SK-N-SH treated with all-trans-retinoic acid at 6 μM for 48 hours (cell line): ENCODE data around the gene DSCAM.

ENCODE experiments used
- ATAC-seq: fragments of 200-7000 bp; cut with Tn5 transposase; 3 replicates; pipeline ENCODE4 v1.9.1; 2020; ENCODE audit warnings: mild to moderate bottlenecking, moderate library complexity
- ARNTL ChIP-seq: fragments of 450-650 bp; formaldehyde crosslinking; IDR thresholded peaks from 2 replicates; pipeline ENCODE4 v1.5.0; 2020; ENCODE audit warnings: low read depth, mild to moderate bottlenecking, moderate library complexity, borderline replicate concordance
- CREB5 ChIP-seq: fragments of 250-450 bp; sonication (Bioruptor Pico); IDR thresholded peaks from 2 replicates; pipeline ENCODE4 v1.5.1; 2020; ENCODE audit warnings: low read depth, mild to moderate bottlenecking, moderate library complexity
- CSDC2 ChIP-seq: fragments of 250-450 bp; sonication (Bioruptor Pico); IDR thresholded peaks from 2 replicates; pipeline ENCODE4 v1.5.0; 2020; ENCODE audit warnings: mild to moderate bottlenecking, moderate library complexity
- CSRNP3 ChIP-seq: fragments of 250-450 bp; sonication (Bioruptor Pico); IDR thresholded peaks from 2 replicates; pipeline ENCODE4 v1.5.1; 2021; ENCODE audit warnings: mild to moderate bottlenecking, moderate library complexity
- ESRRG ChIP-seq: fragments of 250-450 bp; sonication (Bioruptor Pico); IDR thresholded peaks from 2 replicates; pipeline ENCODE4 v1.6.1; 2021; ENCODE audit warnings: mild to moderate bottlenecking
- GLIS3 ChIP-seq: fragments of 250-450 bp; sonication (Bioruptor Pico); IDR thresholded peaks from 2 replicates; pipeline ENCODE4 v1.5.0; 2020; ENCODE audit warnings: mild to moderate bottlenecking, moderate library complexity
- ISL1 ChIP-seq: fragments of 250-450 bp; sonication (Bioruptor Pico); IDR thresholded peaks from 2 replicates; pipeline ENCODE4 v2.1.2; 2022; ENCODE audit warnings: mild to moderate bottlenecking, moderate library complexity
- OSR1 ChIP-seq: fragments of 250-450 bp; sonication (Bioruptor Pico); IDR thresholded peaks from 2 replicates; pipeline ENCODE4 v1.8.0; 2022; ENCODE audit warnings: moderate library complexity, mild to moderate bottlenecking, inconsistent platforms
- PATZ1 ChIP-seq: fragments of 250-450 bp; sonication (Bioruptor Pico); IDR thresholded peaks from 2 replicates; pipeline ENCODE4 v1.8.0; 2020; ENCODE audit warnings: mild to moderate bottlenecking, moderate library complexity, borderline replicate concordance
- POU6F1 ChIP-seq: fragments of 250-450 bp; sonication (Bioruptor Pico); IDR thresholded peaks from 2 replicates; pipeline ENCODE4 v1.8.0; 2021; ENCODE audit warnings: low read depth, mild to moderate bottlenecking, moderate library complexity, borderline replicate concordance
- PPARA ChIP-seq: fragments of 250-450 bp; sonication (Bioruptor Pico); IDR thresholded peaks from 2 replicates; pipeline ENCODE4 v1.5.0; 2020; ENCODE audit warnings: mild to moderate bottlenecking, borderline replicate concordance
- RARB ChIP-seq: fragments of 250-450 bp; sonication (Bioruptor Pico); IDR thresholded peaks from 2 replicates; pipeline ENCODE4 v1.8.0; 2021; ENCODE audit warnings: mild to moderate bottlenecking, moderate library complexity
- TCF4 ChIP-seq: fragments of 250-450 bp; sonication (Bioruptor Pico); IDR thresholded peaks from 2 replicates; pipeline ENCODE4 v1.8.0; 2021; ENCODE audit warnings: mild to moderate bottlenecking, moderate library complexity, borderline replicate concordance
- TSHZ2 ChIP-seq: fragments of 250-450 bp; sonication (Bioruptor Pico); IDR thresholded peaks from 2 replicates; pipeline ENCODE4 v1.5.0; 2020; ENCODE audit warnings: mild to moderate bottlenecking, moderate library complexity
- ZFP3 ChIP-seq: fragments of 250-450 bp; sonication (Bioruptor Pico); IDR thresholded peaks from 2 replicates; pipeline ENCODE4 v1.5.0; 2020; ENCODE audit warnings: mild to moderate bottlenecking, moderate library complexity
- ZFP30 ChIP-seq: fragments of 450-650 bp; formaldehyde crosslinking; IDR thresholded peaks from 2 replicates; pipeline ENCODE4 v1.5.0; 2022; ENCODE audit warnings: mild to moderate bottlenecking, moderate library complexity
- ZNF565 ChIP-seq: fragments of 450-650 bp; formaldehyde crosslinking; conservative IDR thresholded peaks from 2 replicates; pipeline ENCODE4 v1.5.0; 2020; ENCODE audit warnings: low read depth, mild to moderate bottlenecking, moderate library complexity
- ZNF70 ChIP-seq: fragments of 450-650 bp; formaldehyde crosslinking; IDR thresholded peaks from 2 replicates; pipeline ENCODE4 v1.5.0; 2020; ENCODE audit warnings: mild to moderate bottlenecking, moderate library complexity

DSCAM gene

GRCh38 chr21:40340357-40340756 lies 506.6 kb downstream of the DSCAM start (continued):
- no peak for TF ChIP-seq ZFP3 (CRISPR knock-in tag)
- TF ChIP-seq ZFP30 = no peak

GRCh38 chr21:40339050-40339449 lies 507.9 kb downstream of the DSCAM start:
- ATAC-seq = no peak
- no peak for TF ChIP-seq POU6F1 (CRISPR knock-in tag)
- no peak for TF ChIP-seq ZNF70 (CRISPR knock-in tag)
- no peak for TF ChIP-seq CREB5 (CRISPR knock-in tag)
- TF ChIP-seq CSDC2 (CRISPR knock-in tag) = no peak
- TF ChIP-seq ZNF565 (CRISPR knock-in tag) = no peak
- TF ChIP-seq ISL1 (CRISPR knock-in tag) = no peak
- no peak for TF ChIP-seq TCF4 (CRISPR knock-in tag)
- TF ChIP-seq TSHZ2 (CRISPR knock-in tag) = no peak
- no peak for TF ChIP-seq PPARA (CRISPR knock-in tag)
- no peak for TF ChIP-seq PATZ1 (CRISPR knock-in tag)

GRCh38 chr21:40337981-40338380 lies 509.0 kb downstream of the DSCAM start:
- no peak for TF ChIP-seq TSHZ2 (CRISPR knock-in tag)
- TF ChIP-seq ZFP30 = no peak
- no peak for TF ChIP-seq GLIS3
- no peak for TF ChIP-seq OSR1 (CRISPR knock-in tag)
- no peak for TF ChIP-seq POU6F1 (CRISPR knock-in tag)
- TF ChIP-seq ISL1 (CRISPR knock-in tag) = no peak
- TF ChIP-seq ARNTL (CRISPR knock-in tag) = no peak
- no peak for TF ChIP-seq CREB5 (CRISPR knock-in tag)
- no peak for TF ChIP-seq PPARA (CRISPR knock-in tag)
- no peak for TF ChIP-seq CSDC2 (CRISPR knock-in tag)
- TF ChIP-seq ESRRG (CRISPR knock-in tag) = no peak
- TF ChIP-seq RARB (CRISPR knock-in tag) = no peak
- TF ChIP-seq ZFP3 (CRISPR knock-in tag) = no peak
- no peak for TF ChIP-seq CSRNP3 (CRISPR knock-in tag)
- TF ChIP-seq PATZ1 (CRISPR knock-in tag) = no peak
- ATAC-seq = no peak
